GM04503 (cell line): Measurements from ENCODE around the gene STK10.

Experiments used
- DNase-seq: peaks from one replicate; pipeline ENCODE4 v3.0.0-alpha.2; 2012; ENCODE audit warnings: low read depth

Gene STK10

DNA sequence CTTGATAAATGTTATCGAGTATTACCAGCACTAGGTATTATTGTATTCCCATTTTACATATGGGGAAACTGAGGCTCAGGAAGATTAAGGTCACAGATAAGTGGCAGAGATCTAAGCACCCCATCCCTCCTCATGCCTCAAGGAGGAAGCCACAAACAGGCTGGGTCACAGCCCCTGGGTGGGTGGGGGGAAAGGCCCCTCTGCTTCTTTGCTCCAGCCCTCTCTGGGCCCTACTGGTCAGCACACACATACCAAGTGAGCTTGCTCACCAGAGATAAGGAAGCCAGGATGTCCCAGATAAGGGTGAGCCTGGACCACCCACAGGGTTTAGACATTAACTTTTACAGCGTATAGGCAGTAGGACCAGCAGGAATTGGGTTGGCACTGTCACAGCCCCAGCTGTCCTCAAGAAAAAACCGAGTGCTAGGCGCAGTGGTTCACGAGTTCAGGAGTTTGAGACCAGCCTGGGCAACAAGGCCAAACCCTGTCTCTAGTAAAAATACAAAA is 45.3 kb downstream of the STK10 start:
- DNase-seq = no peak

DNA sequence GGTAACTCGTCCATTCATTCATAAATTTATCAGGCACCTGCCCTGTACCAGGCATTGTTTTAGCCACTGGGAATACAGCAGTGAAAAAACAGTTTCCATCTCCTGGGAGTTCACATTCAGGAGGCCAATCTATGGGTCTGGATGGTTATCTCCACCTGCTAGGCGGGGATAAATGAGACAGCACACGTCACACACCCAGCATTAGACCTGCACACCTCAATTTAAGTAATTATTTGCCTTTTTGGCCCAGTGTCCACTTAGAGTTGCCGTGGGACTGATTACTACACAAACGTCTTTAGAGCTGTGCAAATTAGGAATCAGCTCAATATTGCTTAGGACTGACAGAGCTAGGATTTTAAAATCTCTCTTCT is 46.1 kb downstream of the STK10 start:
- no peak for DNase-seq

DNA sequence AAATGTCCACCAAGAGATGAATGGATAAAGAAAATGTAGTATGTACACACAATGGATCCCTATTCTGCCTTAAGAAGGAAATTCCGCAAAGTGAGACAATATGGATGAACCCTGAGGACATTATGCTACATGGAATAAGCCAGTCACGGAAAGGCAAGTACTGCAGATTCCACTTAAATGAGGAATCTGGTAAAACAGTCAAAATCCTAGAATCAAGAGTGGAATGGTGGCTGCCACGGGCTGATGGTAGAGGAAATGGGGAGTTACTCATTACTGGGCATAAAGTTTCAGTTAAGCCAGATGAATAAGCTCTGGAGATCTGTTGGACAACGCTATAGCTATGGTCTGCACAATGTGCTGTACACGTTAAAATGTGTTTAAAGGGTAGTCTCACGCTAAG is 47.2 kb downstream of the STK10 start:
- no peak for DNase-seq

DNA sequence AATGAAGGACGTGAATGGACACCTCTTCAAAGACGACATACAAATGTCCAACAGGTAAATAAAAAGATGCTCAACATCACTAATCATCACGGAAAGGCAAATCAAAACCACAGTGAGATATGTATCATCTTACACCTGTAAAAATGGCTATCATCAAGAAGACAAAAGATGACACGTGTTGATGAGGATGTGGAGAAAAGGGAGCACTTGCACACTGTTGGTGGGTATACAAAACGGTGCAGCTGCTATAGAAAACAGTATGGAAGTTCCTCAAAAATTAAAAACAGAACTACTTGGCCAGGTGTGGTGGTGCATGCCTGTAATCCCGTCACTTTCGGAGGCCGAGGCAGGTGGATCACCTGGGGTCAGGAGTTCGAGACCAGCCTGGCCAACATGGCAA is 47.9 kb downstream of the STK10 start:
- no peak for DNase-seq

DNA sequence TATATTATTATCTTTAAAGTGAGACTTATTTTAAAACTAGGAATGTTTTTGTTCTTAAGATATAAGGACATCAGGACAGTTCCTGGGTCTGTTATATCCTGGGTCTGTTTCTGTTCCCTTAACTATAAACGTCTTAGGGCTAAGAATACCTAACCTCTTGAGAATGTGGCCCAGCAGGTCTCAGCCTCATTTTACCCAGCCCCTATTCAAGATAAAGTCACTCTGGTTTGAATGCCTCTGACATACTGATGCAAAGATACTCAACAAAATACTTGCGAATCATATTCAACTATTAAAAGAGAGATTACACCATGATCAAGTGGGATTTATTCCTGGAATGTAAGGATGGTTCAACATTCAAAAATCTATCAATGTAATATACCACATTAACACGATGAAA is 51.0 kb downstream of the STK10 start:
- DNase-seq = no peak

DNA sequence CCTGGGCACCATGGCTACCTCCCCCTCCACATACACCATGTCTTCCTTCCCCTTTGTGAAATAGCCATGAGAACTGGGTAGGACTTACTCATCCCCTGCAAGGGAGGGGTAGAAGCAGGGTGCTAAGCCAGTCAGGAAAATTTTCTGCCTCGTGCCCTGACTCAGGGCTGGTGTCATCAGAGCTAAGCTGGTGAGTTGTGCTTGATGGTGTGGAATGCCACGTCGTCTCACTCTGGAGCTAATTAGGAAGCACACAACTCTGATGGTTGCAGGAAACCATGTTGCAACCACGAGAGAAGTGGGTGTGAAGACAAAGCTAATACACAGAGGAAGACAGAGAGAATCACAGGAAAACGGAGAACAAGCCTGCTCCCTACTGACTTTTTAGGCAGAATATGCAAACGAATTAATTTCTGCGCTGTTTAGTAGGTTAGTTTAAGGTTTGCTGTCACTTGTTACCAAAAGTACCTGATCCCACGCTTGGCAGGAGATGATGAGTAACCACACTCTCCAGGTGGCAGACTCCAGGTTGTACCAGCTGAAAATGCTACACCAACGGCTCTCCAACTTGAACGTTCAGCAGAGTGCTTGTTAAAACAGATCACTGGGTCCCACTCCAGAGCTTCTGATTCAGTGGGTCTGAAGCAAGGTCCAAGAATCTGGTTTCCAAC is 54.5 kb downstream of the STK10 start:
- peak; percentile 99 for DNase-seq

DNA sequence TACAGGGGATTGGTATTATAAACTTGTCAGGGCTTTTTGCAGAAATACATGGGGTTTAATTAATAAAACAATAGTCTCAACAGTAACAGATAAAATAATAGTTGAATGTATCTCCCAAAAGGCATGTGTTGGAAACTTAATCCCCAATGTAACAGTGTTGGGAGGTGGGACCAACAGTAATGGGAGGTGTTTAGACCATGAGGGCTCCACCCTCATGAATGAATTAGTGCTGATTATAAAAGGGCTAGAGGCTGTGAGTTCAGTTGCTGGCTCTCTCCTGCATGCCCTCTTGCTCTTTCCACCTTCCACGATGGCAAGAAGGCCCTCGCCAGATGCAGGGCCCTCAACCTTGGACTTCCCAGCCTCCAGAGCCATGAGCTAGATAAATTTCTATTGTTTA is 56.3 kb downstream of the STK10 start:
- DNase-seq = no peak

DNA sequence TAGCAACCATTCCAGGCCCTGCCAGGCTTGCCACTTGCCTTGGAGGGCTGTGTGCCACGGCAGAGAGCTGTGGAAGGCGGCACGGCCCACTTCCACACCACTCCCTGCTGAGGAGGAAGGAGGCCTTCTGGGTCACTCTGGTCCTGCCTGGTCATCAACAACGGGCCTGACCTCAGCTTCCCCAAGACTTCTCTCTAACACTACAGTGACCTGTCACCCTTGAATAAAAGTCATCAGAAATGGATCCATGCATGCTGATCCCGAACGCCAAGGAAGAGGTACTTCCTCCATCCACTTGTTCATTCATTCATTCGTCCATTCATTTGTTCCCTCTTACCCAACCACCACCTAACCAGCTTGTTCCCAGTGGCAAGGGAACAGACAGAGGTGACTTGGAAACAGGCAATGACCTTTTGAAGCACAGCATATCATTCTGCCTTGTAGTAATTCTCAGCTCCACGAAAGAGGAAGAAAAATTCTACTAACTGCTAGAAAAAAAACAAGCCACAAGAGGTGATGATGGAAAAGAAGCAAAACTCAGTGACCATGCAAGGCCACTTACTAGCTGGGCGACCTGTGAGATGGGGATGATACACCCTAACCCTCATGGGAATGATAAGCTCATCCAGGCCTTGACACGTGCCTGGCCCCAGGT is 58.6 kb downstream of the STK10 start:
- DNase-seq = no peak

DNA sequence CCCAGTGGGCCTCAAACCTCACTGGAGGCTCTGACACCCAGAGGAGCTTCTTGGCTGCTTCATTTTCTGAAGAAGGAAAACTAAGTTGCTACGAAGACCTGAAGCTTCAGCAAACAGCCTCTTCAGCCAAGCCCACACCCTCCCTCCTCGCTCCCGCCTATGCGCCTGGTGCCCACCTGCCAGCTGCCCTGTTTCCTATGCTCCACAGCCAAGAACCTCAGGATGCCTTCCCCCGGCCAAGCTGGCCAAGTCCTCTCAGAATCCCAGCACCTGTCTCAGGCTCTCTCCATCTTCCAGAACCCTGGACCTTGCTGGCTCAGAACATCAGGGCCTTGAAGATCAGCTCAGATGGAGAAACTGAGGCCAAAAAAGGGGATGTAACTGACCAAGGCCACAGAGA is 60.4 kb downstream of the STK10 start:
- DNase-seq = no peak

DNA sequence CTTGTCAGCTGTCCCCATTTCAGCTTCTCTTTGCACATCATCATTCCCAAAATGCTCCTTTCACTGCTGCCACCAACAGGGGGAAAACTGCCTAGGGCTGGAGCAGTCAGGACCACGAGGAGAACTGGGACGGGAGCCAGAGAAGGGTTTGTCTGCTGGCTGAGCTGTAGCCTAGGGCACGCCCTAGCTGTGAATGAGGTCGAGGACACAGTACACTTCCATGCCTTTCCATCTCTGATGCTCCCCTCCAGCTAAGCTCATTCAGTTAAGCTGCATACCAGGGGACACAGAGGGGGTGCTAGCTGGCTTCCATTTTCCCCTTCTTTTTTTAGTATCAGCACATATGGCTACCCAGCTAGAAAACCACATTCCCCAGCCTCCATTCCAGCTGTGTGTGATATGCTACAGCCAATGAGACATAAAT is 64.7 kb downstream of the STK10 start:
- peak; percentile 54 for DNase-seq

DNA sequence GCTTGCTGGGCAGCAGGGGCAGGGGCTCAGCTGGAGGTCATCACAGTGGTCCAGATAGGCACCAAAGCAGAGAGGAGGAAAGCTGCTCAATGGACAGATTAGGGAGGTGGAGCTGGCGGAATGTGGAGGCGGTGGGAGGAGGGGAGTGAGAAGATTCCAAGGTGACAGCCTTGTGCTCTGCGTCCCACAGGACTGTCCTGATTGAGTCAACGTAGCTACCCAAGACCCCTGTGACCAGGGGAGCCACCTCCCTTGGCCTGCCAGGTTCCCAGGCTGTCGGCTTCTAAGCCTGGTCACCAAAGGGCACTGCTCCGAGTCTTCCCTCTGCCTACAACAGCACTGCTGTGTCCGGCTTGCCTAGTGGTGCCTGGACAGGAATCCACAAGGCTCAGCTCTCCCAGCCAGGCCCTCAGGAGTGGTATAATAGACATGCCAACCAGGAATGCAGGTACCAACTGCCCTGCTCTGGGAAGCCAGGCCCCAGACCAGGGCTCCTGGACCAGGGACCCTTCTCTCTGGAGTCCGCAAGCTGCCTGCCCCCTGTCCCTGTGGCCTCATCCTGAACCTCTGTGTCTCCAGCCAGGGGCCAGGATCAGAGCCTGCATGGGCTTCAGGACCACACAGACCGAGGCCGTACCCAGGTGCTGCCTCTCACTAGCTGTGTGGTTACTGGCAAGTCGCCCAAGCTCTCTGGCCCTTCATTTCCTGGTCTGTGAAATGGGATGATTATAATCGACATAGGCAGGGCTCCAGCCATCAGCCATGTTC is 67.9 kb downstream of the STK10 start:
- DNase-seq = no peak

DNA sequence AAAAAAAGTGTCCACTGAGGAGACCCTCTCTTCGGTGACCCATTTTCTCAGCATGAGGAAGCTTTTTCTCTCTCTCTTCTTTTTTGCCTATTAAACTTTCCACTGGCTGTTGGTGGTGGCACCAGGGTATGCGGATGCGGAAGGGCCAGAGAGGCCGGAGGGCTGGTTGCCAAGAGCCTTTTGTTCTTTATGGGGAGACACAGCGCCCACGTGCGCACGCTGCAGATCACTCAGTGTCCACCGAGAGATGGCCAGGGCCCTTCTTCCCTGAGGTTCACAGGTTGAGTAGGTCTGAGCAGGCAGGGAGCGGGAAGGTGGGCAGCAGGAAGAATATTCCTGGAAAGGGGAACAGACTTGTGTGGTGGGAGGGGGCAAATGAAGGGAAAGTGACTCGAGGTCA is 69.1 kb downstream of the STK10 start:
- DNase-seq = no peak

DNA sequence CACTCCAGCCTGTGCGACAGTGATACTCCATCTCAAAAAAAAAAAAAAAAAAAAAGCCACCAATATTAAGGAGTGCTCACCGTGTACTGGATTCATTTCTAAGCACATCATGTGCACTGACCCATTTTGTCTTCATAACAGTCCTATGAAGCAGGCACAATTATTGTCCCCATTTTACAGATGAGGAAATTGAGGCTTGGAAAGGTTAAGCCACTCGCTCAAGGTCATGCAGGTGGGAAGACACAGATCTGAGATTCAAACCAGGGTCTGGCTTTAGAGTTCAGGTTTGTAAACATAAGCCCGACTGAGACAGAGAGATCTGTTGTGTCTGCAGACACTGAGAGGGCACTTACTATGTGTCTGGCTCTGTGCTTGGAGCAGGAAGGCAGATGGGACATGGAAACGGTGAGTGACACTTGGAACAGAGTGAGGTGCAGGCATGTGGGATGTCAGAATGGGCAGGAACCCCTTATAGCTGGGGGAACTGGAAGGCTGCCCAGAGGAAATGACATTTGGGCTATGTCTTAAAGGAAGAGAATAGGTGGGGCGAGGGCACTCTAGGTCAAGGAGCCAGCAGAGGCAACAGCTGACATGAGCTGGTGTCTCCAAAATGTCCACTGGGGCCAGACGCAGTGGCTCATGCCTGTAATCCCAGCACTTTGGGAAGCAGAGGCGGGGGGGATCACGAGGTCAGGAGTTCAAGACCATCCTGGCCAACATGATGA is 69.9 kb downstream of the STK10 start:
- no peak for DNase-seq

DNA sequence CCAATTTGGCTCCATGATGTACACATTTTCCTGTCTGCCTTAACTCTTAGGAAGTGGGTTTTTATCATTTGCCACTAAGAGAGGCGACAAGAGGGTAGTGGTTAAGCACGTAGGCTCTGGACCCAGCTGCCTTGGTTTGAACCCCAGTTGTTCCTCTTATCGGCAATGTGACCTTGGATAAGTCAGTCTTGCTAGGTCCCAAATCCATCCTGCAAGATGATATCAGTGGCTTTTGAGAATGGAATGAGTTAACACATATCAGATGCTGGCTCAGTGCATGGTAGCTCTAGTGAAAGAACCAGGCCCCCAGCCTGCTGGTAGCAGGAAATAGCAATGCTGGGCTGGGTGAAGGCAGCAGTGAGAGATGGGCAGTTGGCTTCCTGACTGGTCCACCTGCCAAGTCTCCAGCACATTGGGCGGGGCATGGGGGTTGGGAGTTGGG is 72.5 kb downstream of the STK10 start:
- no peak for DNase-seq

DNA sequence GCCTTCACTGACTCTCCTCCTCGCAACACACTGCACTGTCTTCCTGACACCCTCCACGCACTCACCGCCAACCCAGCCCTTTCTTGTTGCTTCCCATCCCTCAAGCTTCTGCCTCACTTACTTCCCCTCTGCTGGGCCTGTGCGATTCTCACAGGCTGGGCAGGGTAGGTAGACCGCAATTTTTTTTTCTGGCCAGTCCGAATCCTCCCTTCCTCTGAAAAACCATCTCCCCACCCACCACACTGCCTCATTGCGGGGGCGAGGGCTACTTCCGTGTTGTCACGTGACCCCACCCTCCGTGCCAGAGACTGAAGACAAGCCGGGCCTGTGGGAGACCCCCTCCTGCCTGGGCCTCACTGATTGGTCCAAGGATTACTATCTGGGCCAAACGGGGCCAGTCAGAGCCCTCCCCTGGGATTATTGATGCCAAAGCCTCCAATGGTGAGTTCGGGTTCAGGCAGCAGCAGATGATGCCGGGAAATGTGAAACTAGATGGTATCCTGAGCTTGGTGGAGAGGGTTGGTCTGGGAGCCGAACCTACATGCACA is 73.1 kb downstream of the STK10 start:
- DNase-seq = no peak

DNA sequence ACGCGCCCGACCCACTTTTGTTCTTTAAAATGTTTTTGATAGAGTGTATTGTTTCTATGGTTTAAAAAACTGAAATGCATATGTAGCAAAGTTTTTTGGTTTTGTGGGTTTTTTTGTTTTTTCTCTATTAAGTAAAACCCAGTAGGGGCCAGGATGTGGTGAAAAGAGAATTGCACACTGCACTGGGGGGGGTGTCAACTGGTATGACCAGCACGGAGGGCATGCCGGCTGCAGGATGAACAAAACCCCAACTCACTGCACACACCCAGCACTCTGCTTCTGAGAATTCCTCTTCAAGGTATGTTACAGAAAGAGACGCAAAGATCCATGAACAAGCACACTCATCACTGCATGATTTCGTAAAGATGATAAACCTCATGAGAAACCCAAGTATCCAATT is 75.0 kb downstream of the STK10 start:
- DNase-seq = no peak

DNA sequence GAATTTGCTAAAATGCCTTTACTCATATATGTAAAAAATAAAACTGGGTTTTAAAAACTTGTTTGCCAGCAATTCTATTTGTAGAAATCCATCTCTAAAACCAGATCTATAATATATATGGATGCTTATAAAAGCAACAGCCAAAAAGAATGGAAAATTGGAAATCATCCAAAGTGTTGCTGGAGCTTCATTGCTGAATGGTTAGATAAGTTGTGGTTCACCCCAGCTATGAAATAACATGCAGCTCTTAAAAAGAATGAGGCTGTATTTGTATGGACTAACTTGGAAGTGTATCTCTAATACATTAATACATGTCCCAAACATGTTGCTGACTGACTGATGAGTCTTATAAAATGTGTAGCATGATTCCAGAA is 76.2 kb downstream of the STK10 start:
- DNase-seq = peak; percentile 43

DNA sequence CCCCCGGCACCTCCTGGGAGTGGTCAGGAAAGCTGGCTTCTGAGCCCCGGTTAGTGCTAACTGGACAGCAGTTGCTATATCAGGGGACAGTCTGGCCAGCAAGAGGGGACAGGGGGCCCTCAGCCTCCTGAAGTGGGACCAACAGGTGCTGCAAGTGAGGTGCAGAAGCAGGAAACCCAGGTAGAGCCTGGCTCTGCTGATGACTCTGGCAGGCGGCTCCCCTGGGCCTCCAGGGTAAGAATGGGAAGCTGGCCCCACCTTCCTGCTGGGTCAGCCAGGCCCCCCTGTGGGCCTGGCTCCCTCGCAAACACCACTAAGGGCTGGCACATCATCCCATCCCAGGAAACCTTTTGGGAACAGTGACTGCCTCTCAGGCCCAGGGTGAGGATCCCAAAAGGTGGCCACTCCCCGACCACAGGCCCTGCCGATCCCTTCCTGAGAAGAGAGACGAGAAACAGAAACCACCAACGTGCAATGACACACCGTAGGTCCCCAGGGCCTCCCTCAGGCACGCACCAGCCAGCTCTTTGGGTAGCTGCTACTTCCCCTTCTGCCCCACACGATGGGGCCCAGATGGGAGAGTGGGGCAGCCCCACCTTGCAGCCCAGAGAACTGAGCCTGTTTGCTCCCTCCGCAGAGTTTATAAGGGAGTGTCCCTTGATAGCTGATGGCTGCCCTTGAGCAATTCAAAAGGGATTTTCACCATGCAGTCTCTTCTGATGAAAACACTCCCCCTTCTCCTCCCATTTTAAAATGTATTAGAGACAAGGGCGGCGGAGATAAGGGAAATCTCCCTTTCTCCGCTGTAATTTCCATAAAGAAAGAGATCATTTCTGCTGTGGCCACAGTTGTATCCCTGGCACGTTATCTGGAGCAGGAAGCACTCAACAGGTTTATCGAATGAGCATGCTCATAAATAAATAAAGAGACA is 76.8 kb downstream of the STK10 start:
- DNase-seq = no peak

DNA sequence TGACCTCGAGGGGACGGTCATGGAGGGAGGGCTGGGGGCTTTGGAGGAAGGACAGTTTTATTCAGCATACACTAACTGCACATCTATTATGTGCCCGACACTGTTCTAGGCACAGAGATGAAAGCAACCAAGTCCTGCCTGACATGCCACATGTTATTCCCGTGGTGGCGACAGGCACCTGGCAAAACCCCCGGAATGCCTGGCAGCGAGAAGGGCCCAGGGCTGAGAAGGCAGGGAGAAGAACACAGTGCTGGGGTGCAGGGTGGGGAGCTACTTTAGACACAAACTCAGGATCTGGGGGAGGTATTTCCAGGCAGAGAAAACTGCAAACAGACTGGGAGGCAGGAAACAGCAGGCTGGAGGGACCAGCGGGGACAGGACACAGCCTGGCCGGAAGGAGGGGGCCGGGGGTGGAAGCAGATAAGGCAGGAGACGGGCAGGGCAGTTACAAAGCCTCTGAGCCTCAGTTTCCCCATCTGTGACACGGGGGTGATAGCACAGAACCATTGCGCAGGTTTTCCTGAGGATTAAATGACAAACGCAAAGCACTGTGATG is 77.7 kb downstream of the STK10 start:
- no peak for DNase-seq

DNA sequence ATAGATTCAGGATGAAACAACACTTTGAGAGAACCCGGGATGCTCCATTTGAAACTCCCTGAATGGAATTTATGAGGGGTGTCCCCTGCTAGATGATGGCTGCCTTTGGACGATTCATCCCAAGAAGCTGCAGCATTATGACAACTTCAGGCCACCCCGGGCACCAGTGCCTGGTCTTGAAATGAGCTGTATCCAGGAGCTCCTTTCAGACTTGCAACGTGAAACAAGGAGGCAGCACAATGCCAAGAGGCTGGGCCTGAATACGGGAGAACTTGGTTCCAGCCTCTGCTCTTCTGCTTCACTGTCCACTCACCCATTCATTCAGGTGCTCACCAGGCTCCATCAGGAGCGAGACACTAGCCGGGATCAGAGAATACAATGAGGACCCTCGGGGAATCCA is 78.3 kb downstream of the STK10 start:
- DNase-seq = no peak

DNA sequence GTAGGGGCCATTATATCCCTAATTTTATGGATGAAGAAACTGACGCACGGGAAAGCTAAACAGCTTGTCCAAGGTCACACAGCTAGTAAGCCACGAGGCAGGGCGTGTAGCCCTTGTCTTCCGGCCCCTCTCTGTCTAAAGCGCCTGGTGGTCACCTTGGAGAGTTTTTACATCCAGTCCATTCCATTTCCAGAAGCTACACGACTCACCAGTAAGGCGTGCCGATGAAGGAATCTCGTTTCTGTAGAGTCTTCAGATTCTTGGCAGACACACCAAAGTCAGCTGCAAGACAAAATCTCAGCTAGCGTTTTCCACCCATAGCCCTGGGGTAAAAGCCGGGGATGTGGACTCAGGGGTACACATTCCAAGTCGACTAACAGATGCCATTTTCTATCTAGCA is 80.5 kb downstream of the STK10 start:
- peak; percentile 69 for DNase-seq
